GM23338 (cell line): ENCODE data around the gene CDH23.

Experiments used
- CREB1 ChIP-seq: fragments of 250-450 bp; sonication (Bioruptor Pico); IDR thresholded peaks from 2 replicates; pipeline ENCODE4 v1.5.0; 2020; ENCODE audit warnings: low read depth, mild to moderate bottlenecking, moderate library complexity
- CTCF ChIP-seq, 2 experiments: fragments of 200-600 bp in 1 of 2; sonication (generic) in 1 of 2; conservative IDR thresholded peaks; 2 replicates each; pipeline versions ENCODE4 v1.5.1 to v1.6.1; 2016 to 2017; ENCODE audit warnings: antibody characterized with exemption in 2 of 2, low read depth in 2 of 2, mild to moderate bottlenecking in 2 of 2, moderate library complexity in 1 of 2
- ETS1 ChIP-seq: IDR thresholded peaks from 2 replicates; pipeline ENCODE4 v1.6.1; 2016; ENCODE audit warnings: antibody characterized with exemption
- EZH2 ChIP-seq: fragments of 200-600 bp; sonication (generic); IDR thresholded peaks from one replicate; pipeline ENCODE4 v1.8.0; 2017; ENCODE audit warnings: antibody characterized with exemption, mild to moderate bottlenecking, low read depth; ENCODE audit not compliant: unreplicated experiment
- EZH2phosphoT487 ChIP-seq: fragments of 200-600 bp; sonication (generic); IDR thresholded peaks from one replicate; pipeline ENCODE4 v1.8.1; 2018; ENCODE audit warnings: antibody characterized with exemption; ENCODE audit not compliant: unreplicated experiment
- JUNB ChIP-seq: IDR thresholded peaks from one replicate; pipeline ENCODE4 v1.6.1; 2016; ENCODE audit warnings: antibody characterized with exemption; ENCODE audit not compliant: unreplicated experiment
- NANOG ChIP-seq: IDR thresholded peaks from 2 replicates; pipeline ENCODE4 v1.6.1; 2016; ENCODE audit warnings: antibody characterized with exemption, borderline replicate concordance
- POLR2AphosphoS5 ChIP-seq: IDR thresholded peaks from 2 replicates; pipeline ENCODE4 v1.6.1; 2016; ENCODE audit warnings: antibody characterized with exemption, low read depth
- REST ChIP-seq: IDR thresholded peaks from one replicate; pipeline ENCODE4 v1.6.1; 2018; ENCODE audit warnings: antibody characterized with exemption; ENCODE audit not compliant: unreplicated experiment
- STAT1 ChIP-seq: IDR thresholded peaks from one replicate; pipeline ENCODE4 v1.6.1; 2016; ENCODE audit warnings: antibody characterized with exemption; ENCODE audit not compliant: unreplicated experiment
- ZNF114 ChIP-seq: fragments of 250-450 bp; sonication (Bioruptor Pico); IDR thresholded peaks from 2 replicates; pipeline ENCODE4 v1.5.0; 2020; ENCODE audit warnings: mild to moderate bottlenecking, moderate library complexity

- no peak for TF ChIP-seq CTCF (conservative IDR thresholded peaks at IDR 0.05; ENCODE audit: low read depth in 2 of 2)
- TF ChIP-seq REST: no peak
- no peak for TF ChIP-seq NANOG
- TF ChIP-seq EZH2: no peak
- TF ChIP-seq ETS1: no peak
- no peak for TF ChIP-seq JUNB
- no peak for TF ChIP-seq CREB1 (CRISPR knock-in tag)
- TF ChIP-seq POLR2AphosphoS5: no peak
- TF ChIP-seq EZH2phosphoT487: no peak
- no peak for TF ChIP-seq ZNF114
- no peak for TF ChIP-seq STAT1
These were observed 138.0 kb downstream of the CDH23 start for GRCh38 chr10:71534568-71535194.
